Measurements from ENCODE around the gene ERG28. TPM values are rescaled to one million over a fixed set of nuclear protein-coding genes. Genes with fewer than 3 reads are reported as not detected.

The ERG28 gene
- total RNA-seq, 1 donor from 2014 or later = 26.3 TPM

GRCh38 chr14:75650253-75651058 lies 10.2 kb downstream of the ERG28 start:
- peaks cover 8% of the 10 kb centered on the region for H3K4me1 Mint-ChIP-seq
- no peak overlapping the region for H3K4me3 Mint-ChIP-seq
- no peaks in the 10 kb centered on the region for H3K27me3 Mint-ChIP-seq (ENCODE audit: low read depth)
- peak overlapping the region; percentile 8 for H3K27ac Mint-ChIP-seq
- TF ChIP-seq CTCF (IDR thresholded peaks at IDR 0.05; ENCODE audit: unreplicated experiment) = no peak
- peaks cover 39% of the 10 kb centered on the region for H3K36me3 Mint-ChIP-seq
- H3K9me3 Mint-ChIP-seq = no peaks in the 10 kb centered on the region
- no peak for DNase-seq (ENCODE audit: low spot score in 2 of 2, unreplicated experiment in 2 of 2)

GRCh38 chr14:75649773-75650172 lies 10.9 kb downstream of the ERG28 start:
- Mint-ChIP-seq H3K27me3 (ENCODE audit: low read depth) (no peaks in the 10 kb centered on the region), H3K4me3 (no peak overlapping the region), H3K4me1 (peaks cover 8% of the 10 kb centered on the region), H3K9me3 (no peaks in the 10 kb centered on the region), H3K27ac (peak overlapping the region; percentile 26), H3K36me3 (peaks cover 38% of the 10 kb centered on the region)
- no peak for DNase-seq (ENCODE audit: low spot score in 2 of 2, unreplicated experiment in 2 of 2)
- no peak for TF ChIP-seq CTCF (IDR thresholded peaks at IDR 0.05; ENCODE audit: unreplicated experiment)

- Mint-ChIP-seq H3K36me3 (peaks cover 36% of the 10 kb centered on the region), H3K27ac (no peak overlapping the region), H3K9me3 (no peaks in the 10 kb centered on the region), H3K4me1 (peaks cover 8% of the 10 kb centered on the region), H3K27me3 (ENCODE audit: low read depth) (no peaks in the 10 kb centered on the region), H3K4me3 (no peak overlapping the region)
- no peak for DNase-seq (ENCODE audit: low spot score in 2 of 2, unreplicated experiment in 2 of 2)
- TF ChIP-seq CTCF (IDR thresholded peaks at IDR 0.05; ENCODE audit: unreplicated experiment) = no peak
These were observed 11.3 kb downstream of the ERG28 start for GRCh38 chr14:75649337-75649736.

- H3K9me3 Mint-ChIP-seq = no peaks in the 10 kb centered on the region
- no peak overlapping the region for H3K4me3 Mint-ChIP-seq
- peak overlapping the region; percentile 77 for H3K27ac Mint-ChIP-seq
- peaks cover 34% of the 10 kb centered on the region for H3K36me3 Mint-ChIP-seq
- H3K4me1 Mint-ChIP-seq = peaks cover 8% of the 10 kb centered on the region
- H3K27me3 Mint-ChIP-seq (ENCODE audit: low read depth) = no peaks in the 10 kb centered on the region
- no peak for TF ChIP-seq CTCF (IDR thresholded peaks at IDR 0.05; ENCODE audit: unreplicated experiment)
- no peak for DNase-seq (ENCODE audit: low spot score in 2 of 2, unreplicated experiment in 2 of 2)
These were observed 12.4 kb downstream of the ERG28 start for GRCh38 chr14:75648066-75648838.

GRCh38 chr14:75647640-75648039 lies 13.0 kb downstream of the ERG28 start:
- H3K4me3 Mint-ChIP-seq = no peak overlapping the region
- no peak for DNase-seq (ENCODE audit: low spot score in 2 of 2, unreplicated experiment in 2 of 2)

More at GRCh38 chr14:75647640-75648039, 13.0 kb downstream of the ERG28 start:
- Mint-ChIP-seq H3K4me1 (peaks cover 8% of the 10 kb centered on the region), H3K9me3 (no peaks in the 10 kb centered on the region), H3K36me3 (peaks cover 32% of the 10 kb centered on the region), H3K27ac (peak overlapping the region; percentile 63), H3K27me3 (ENCODE audit: low read depth) (no peaks in the 10 kb centered on the region)
- no peak for TF ChIP-seq CTCF (IDR thresholded peaks at IDR 0.05; ENCODE audit: unreplicated experiment)

All from mesothelial cell of epicardium (in vitro differentiated cells).